WERI-Rb-1 (cell line): ENCODE results near the gene CAMK2B.

Experiments used
- DNase-seq: peaks from one replicate; pipeline ENCODE4 v3.0.0-alpha.2; 2020
- H3K27ac ChIP-seq: fragments of 250-450 bp; sonication (Bioruptor Pico); 2 replicates; pipeline ENCODE4 v1.5.1; 2020; ENCODE audit warnings: mild to moderate bottlenecking, moderate library complexity
- H3K27me3 ChIP-seq: fragments of 250-450 bp; sonication (Bioruptor Pico); 2 replicates; pipeline ENCODE4 v1.5.1; 2021; ENCODE audit warnings: mild to moderate bottlenecking, low read depth, moderate library complexity; ENCODE audit not compliant: insufficient read depth, severe bottlenecking
- H3K36me3 ChIP-seq: fragments of 250-450 bp; sonication (Bioruptor Pico); 2 replicates; pipeline ENCODE4 v1.5.1; 2020; ENCODE audit warnings: mild to moderate bottlenecking, moderate library complexity
- H3K4me3 ChIP-seq: 2 replicates; pipeline ENCODE4 v1.5.1; 2011; ENCODE audit warnings: low read depth, mild to moderate bottlenecking, control low read depth, low read length
- H3K9me3 ChIP-seq: fragments of 250-450 bp; sonication (Bioruptor Pico); 2 replicates; pipeline ENCODE4 v1.5.1; 2021; ENCODE audit warnings: mild to moderate bottlenecking, moderate library complexity; ENCODE audit not compliant: severe bottlenecking
- CTCF ChIP-seq: IDR thresholded peaks from 2 replicates; pipeline ENCODE4 v1.5.1; 2011; ENCODE audit warnings: low read depth, mild to moderate bottlenecking, control low read depth, inconsistent platforms, low read length

The CAMK2B gene

DNA sequence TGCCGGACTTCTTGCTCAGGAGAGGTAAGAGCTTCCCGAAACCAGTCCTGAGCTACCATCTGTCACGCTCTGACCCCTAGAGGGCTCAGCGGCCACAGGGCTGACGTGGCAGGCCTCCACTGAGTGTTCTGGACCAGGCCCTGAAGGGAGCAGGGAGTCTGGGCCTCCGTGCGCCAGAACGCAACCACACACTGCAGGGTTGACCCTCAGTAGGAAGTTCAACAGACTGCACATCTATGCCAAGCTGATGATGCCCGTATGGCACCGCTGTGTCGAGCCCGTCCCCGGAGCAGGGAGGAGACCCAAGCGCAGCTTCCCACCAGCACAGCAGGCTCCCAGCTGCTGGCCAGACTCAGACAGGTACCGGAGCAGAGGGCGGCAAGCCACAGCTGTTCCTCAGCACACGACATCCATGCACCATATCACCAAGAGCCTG is 39.2 kb downstream of the CAMK2B start:
- peak overlapping the region; percentile 52 for H3K27ac ChIP-seq
- no peaks in the 10 kb centered on the region for H3K27me3 ChIP-seq
- DNase-seq, result peak; percentile 54
- peak; percentile 51; the same call in 1 of the 2 replicates for TF ChIP-seq CTCF
- no peaks in the 10 kb centered on the region for H3K36me3 ChIP-seq
- H3K9me3 ChIP-seq, result no peaks in the 10 kb centered on the region
- no peak overlapping the region for H3K4me3 ChIP-seq

- H3K36me3 ChIP-seq, result no peaks in the 10 kb centered on the region
- no peak for TF ChIP-seq CTCF
- H3K27me3 ChIP-seq, result no peaks in the 10 kb centered on the region
- DNase-seq, result peak; percentile 4
- 0 out of 2 replicates have a peak overlapping the region, but pooled peaks have one; percentile 19 for H3K27ac ChIP-seq
- H3K4me3 ChIP-seq, result no peak overlapping the region
- no peaks in the 10 kb centered on the region for H3K9me3 ChIP-seq
Observed at GRCh38 chr7:44285561-44285960, 39.8 kb downstream of the CAMK2B start.

- H3K27me3 ChIP-seq, result no peaks in the 10 kb centered on the region
- H3K9me3 ChIP-seq, result no peaks in the 10 kb centered on the region
- H3K27ac ChIP-seq, result peak overlapping the region; percentile 52
- no peak overlapping the region for H3K4me3 ChIP-seq
- no peaks in the 10 kb centered on the region for H3K36me3 ChIP-seq
- DNase-seq, result peak; percentile 4
- no peak for TF ChIP-seq CTCF
Observed at GRCh38 chr7:44284881-44285541, 40.4 kb downstream of the CAMK2B start.

- DNase-seq, result peak; percentile 66
- Histone ChIP-seq H3K27ac (peak overlapping the region; percentile 52), H3K36me3 (no peaks in the 10 kb centered on the region), H3K4me3 (no peak overlapping the region), H3K9me3 (no peaks in the 10 kb centered on the region), H3K27me3 (no peaks in the 10 kb centered on the region)
- no peak for TF ChIP-seq CTCF
Observed at GRCh38 chr7:44284216-44284615, 41.2 kb downstream of the CAMK2B start.

- H3K4me3 ChIP-seq, result no peak overlapping the region
- H3K27me3 ChIP-seq, result no peaks in the 10 kb centered on the region
- DNase-seq, result peak; percentile 4
- H3K36me3 ChIP-seq, result no peaks in the 10 kb centered on the region
- peak overlapping the region; percentile 52 for H3K27ac ChIP-seq
- H3K9me3 ChIP-seq, result no peaks in the 10 kb centered on the region
- no peak for TF ChIP-seq CTCF
Observed at GRCh38 chr7:44283381-44284211, 41.8 kb downstream of the CAMK2B start.
